Nephron progenitor cell (in vitro differentiated cells): ENCODE results near the gene LDLRAP1.
"Not testable (repeated sequence)": the region's sequence is repeated elsewhere in the genome, so short reads cannot be mapped to it uniquely, and the experiment has no call there.

Experiments
- DNase-seq: peaks from one replicate; pipeline ENCODE4 v3.0.0; 2021
- H3K27ac Mint-ChIP-seq: 2 replicates; pipeline ENCODE4 v1.8.0; 2021; ENCODE audit warnings: mild to moderate bottlenecking, moderate library complexity, mixed read lengths
- H3K27me3 Mint-ChIP-seq: 2 replicates; pipeline ENCODE4 v1.8.0; 2021; ENCODE audit warnings: mild to moderate bottlenecking, low read depth, mixed read lengths; ENCODE audit not compliant: poor library complexity
- H3K36me3 Mint-ChIP-seq: 2 replicates; pipeline ENCODE4 v1.8.0; 2021; ENCODE audit warnings: low read depth, mixed read lengths
- H3K4me1 Mint-ChIP-seq: 2 replicates; pipeline ENCODE4 v1.8.0; 2021; ENCODE audit warnings: mixed read lengths
- H3K4me3 Mint-ChIP-seq: 2 replicates; pipeline ENCODE4 v1.8.0; 2021; ENCODE audit warnings: mild to moderate bottlenecking, moderate library complexity, mixed read lengths
- H3K9me3 Mint-ChIP-seq: 2 replicates; pipeline ENCODE4 v1.8.0; 2021; ENCODE audit warnings: mild to moderate bottlenecking, moderate library complexity, mixed read lengths
- TF ChIP-seq, protein P1 (sequence below): fragments of 200-600 bp; sonication (generic); IDR thresholded peaks from 2 replicates; pipeline ENCODE4 v1.5.0; 2021; ENCODE audit warnings: antibody characterized with exemption

The LDLRAP1 gene

DNA sequence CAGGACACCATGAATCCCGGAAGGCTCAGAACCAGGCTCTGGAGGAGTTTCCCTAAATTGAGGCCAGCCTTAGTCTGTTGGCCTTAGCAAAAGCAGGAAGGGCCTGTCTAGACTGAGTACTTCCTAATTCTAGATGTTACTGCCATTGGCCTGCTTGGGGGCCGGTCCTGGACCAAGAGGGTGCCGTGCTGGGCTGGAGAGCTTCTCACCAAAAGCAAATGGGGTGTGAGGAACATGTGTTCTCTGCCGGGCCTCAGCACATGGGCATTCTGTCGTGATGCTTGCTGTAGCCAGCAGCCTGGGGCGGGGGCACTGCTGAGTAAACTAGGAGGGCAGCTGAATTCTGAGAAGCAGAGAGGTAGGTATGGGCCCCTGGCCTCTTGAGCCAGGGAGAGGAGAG, 37.5 kb downstream of the LDLRAP1 start:
- H3K4me1 Mint-ChIP-seq = peaks cover 19% of the 10 kb centered on the region
- peaks cover 11% of the 10 kb centered on the region for H3K9me3 Mint-ChIP-seq
- no peak for DNase-seq
- H3K27ac Mint-ChIP-seq = no peak overlapping the region
- TF ChIP-seq, protein P1, sequence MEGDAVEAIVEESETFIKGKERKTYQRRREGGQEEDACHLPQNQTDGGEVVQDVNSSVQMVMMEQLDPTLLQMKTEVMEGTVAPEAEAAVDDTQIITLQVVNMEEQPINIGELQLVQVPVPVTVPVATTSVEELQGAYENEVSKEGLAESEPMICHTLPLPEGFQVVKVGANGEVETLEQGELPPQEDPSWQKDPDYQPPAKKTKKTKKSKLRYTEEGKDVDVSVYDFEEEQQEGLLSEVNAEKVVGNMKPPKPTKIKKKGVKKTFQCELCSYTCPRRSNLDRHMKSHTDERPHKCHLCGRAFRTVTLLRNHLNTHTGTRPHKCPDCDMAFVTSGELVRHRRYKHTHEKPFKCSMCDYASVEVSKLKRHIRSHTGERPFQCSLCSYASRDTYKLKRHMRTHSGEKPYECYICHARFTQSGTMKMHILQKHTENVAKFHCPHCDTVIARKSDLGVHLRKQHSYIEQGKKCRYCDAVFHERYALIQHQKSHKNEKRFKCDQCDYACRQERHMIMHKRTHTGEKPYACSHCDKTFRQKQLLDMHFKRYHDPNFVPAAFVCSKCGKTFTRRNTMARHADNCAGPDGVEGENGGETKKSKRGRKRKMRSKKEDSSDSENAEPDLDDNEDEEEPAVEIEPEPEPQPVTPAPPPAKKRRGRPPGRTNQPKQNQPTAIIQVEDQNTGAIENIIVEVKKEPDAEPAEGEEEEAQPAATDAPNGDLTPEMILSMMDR = no peak
- no peak overlapping the region for H3K4me3 Mint-ChIP-seq
- H3K27me3 Mint-ChIP-seq = peaks cover 23% of the 10 kb centered on the region
- no peaks in the 10 kb centered on the region for H3K36me3 Mint-ChIP-seq

DNA sequence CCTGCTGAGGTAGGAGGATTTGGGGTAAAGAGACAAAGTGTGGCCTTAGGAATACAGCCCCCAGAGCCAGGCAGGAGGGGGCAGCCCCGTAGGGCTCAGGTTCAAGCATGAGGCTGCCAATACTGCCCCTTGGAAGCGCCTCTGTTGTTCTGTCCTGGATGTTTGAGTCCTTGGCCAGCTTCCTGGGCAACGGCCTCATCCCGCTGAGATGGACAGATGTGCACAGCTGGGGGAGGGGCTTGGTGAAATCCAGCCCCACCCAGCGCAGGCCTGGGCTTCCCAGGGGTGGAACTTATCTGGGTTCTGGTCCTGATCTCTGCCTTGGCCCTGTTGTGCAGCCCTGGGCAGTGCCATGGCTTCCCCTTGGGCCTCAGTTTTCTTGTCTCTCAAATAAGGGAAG, 38.4 kb downstream of the LDLRAP1 start:
- peaks cover 11% of the 10 kb centered on the region for H3K9me3 Mint-ChIP-seq
- H3K27ac Mint-ChIP-seq = no peak overlapping the region
- no peaks in the 10 kb centered on the region for H3K36me3 Mint-ChIP-seq
- no peak for DNase-seq
- H3K4me3 Mint-ChIP-seq = no peak overlapping the region
- H3K27me3 Mint-ChIP-seq = peaks cover 26% of the 10 kb centered on the region
- peaks cover 24% of the 10 kb centered on the region for H3K4me1 Mint-ChIP-seq
- TF ChIP-seq, protein P1 = no peak

DNA sequence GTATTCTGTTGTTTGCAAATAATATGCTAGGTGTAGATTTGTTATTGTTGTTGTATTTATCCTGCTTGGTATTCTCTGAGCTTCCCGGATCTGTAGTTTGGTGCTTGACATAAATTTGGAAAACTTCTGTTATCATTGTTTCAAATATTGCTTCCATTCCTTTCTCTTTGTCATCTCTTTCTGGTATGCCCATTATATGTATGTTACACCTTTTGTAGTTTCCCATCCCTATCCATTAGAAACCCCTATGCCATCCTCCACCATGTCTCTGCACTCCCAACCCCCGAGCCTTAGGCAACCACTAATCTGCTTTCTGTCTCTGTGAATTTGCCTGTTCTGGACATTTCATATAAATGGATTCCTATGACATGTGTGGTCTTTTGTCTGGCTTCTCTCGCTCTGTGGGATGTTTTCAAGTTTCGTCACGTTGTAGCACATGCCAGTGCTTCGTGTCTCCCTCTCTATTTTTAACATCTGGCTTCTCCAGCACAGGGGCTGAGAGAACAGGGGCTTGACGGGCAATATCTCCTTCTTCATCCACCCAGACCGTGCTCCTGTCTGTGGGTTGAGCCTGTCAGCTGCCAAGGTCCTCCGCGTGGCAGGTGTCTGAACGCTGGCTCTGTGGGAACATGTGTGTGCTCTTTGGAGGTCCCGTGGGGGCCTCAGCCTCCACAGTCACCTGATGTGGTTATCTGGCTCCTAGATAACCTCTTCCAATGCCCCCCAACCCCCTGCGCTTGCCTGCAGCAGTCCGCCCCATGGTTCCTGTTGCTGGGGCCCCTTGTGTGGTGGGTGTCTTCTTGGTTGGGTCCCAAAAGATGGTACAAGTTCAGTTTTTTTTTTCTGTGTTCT, 40.3 kb downstream of the LDLRAP1 start:
- Mint-ChIP-seq H3K4me3 (no peak overlapping the region), H3K36me3 (no peaks in the 10 kb centered on the region), H3K9me3 (peaks cover 11% of the 10 kb centered on the region), H3K4me1 (peaks cover 32% of the 10 kb centered on the region), H3K27ac (no peak overlapping the region), H3K27me3 (peaks cover 30% of the 10 kb centered on the region)
- TF ChIP-seq, protein P1 = no peak
- DNase-seq = no peak

DNA sequence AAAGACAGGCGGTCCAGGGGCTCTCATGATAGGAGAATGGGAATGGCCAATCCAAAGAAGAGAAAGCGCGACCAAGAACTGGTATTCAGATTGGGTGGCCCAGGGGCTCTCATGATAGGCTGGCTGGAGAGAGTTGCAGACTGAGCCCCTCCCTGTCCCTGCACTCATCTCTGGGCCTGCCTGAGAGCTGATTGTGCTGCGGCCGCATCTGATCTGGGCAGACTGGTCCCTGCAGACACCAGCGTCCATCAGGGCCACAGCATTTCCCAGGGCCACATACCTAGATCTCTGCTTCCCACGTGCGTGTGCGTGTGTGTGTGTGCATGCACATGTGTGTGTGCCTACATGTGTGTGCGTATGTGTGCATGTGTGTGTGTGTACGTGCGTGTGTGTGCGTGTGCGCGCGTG, 42.8 kb downstream of the LDLRAP1 start:
- H3K36me3 Mint-ChIP-seq = no peaks in the 10 kb centered on the region
- H3K4me1 Mint-ChIP-seq = peaks cover 36% of the 10 kb centered on the region
- H3K4me3 Mint-ChIP-seq = no peak overlapping the region
- no peak for DNase-seq
- H3K9me3 Mint-ChIP-seq = peaks cover 11% of the 10 kb centered on the region
- H3K27ac Mint-ChIP-seq = peak overlapping the region; percentile 56
- TF ChIP-seq, protein P1 = no peak
- H3K27me3 Mint-ChIP-seq = peaks cover 31% of the 10 kb centered on the region

DNA sequence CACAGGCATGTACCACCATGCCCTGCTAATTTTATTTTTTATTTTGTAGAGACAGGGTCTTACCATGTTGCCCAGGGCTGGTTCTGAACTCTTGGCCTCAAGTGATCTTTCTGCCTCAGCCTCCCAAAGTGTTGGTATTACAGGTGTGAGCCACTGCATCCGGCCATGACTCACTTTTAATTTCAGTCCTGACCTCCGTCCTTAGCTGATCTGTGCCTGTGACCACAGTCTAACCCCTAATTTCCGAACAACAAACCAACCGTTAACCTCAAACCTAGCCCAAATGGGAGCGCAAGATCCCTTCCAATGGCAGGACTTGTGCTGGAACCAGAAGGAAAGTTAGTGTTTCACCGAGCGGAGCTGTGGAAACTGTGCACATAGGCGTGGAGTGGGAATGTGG, 43.9 kb downstream of the LDLRAP1 start:
- TF ChIP-seq, protein P1 = no peak
- no peaks in the 10 kb centered on the region for H3K36me3 Mint-ChIP-seq
- DNase-seq = no peak
- H3K27ac Mint-ChIP-seq = no peak overlapping the region
- H3K4me3 Mint-ChIP-seq = no peak overlapping the region
- H3K9me3 Mint-ChIP-seq = peaks cover 11% of the 10 kb centered on the region
- H3K27me3 Mint-ChIP-seq = peaks cover 30% of the 10 kb centered on the region
- H3K4me1 Mint-ChIP-seq = peaks cover 33% of the 10 kb centered on the region

DNA sequence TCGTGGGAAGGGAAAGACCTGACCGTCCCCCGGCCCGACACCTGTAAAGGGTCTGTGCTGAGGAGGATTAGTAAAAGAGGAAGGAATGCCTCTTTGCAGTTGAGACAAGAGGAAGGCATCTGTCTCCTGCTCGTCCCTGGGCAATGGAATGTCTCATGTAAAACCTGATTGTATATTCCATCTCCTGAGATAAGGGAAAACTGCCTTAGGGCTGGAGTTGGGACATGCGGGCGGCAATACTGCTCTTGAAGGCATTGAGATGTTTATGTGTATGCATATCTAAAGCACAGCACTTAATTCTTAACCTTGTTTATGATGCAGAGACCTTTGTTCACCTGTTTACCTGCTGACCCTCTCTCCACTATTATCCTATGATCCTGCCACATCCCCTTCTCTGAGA, 44.8 kb downstream of the LDLRAP1 start:
- not testable (repeated sequence) for H3K27ac Mint-ChIP-seq, H3K36me3 Mint-ChIP-seq, H3K4me3 Mint-ChIP-seq, DNase-seq
- peaks cover 28% of the 10 kb centered on the region for H3K27me3 Mint-ChIP-seq
- peaks cover 33% of the 10 kb centered on the region for H3K4me1 Mint-ChIP-seq
- H3K9me3 Mint-ChIP-seq = peaks cover 11% of the 10 kb centered on the region

DNA sequence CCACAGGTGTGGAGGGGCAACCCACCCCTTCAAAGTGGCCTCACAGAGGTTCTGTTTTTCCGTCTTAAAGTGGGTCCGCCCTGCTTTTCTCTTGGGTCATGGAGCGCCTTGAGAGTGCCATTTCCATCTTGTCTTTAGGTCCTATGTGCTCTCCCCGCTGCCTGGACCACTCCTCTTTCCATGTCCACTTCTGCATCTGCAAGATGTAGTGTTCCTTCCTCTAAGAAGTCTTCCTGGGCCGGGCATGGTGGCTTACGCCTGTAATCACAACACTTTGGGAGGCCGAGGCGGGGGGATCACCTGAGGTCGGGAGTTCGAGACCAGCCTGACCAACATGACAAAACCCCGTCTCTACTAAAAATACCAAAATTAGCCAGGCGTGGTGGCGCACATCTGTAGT, 45.4 kb downstream of the LDLRAP1 start:
- not testable (repeated sequence) for H3K4me3 Mint-ChIP-seq, H3K36me3 Mint-ChIP-seq, DNase-seq, H3K9me3 Mint-ChIP-seq
- H3K27ac Mint-ChIP-seq = peak overlapping the region; percentile 50
- peaks cover 30% of the 10 kb centered on the region for H3K27me3 Mint-ChIP-seq
- H3K4me1 Mint-ChIP-seq = peaks cover 33% of the 10 kb centered on the region
